ENCODE results near the gene CASKIN1.

DNA sequence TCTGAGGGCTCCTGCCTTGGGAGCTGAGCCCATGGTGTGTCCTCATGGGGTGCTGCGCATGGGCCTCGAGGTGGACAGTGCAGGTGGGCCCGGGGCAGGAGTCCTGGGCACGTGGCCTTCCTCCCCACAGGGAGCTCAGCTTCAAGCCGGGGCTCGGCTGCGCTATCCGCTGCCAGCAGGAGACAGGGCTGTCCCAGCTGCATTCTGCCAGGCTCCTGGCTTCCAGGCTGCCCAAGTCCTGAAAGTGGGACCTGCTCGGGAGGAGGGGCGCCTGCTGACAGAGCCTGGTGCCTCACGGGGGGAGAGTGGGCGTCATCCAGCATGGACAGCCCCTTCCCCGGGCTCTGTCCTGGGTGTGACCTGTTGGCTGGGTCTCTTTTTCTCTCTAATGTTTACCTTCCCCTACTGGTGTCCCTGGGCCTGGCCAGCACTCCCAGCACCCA is 33.7 kb downstream of the CASKIN1 start:
- TF ChIP-seq MEF2A (IDR thresholded peaks at IDR 0.05; ENCODE audit: insufficient read depth, low read depth, low read length) (no peak), EZH2 (IDR thresholded peaks at IDR 0.05; ENCODE audit: borderline replicate concordance, control insufficient read depth, low read depth, low read length) (no peak), POLR2A (IDR thresholded peaks at IDR 0.05; ENCODE audit: low read depth, low read length) (no peak), TARDBP (IDR thresholded peaks at IDR 0.05; ENCODE audit: borderline replicate concordance) (no peak), TBL1XR1 (IDR thresholded peaks at IDR 0.05; ENCODE audit: low read depth, low read length) (no peak), SMC3 (IDR thresholded peaks at IDR 0.05; ENCODE audit: borderline replicate concordance, low read length) (no peak), SIX5 (IDR thresholded peaks at IDR 0.05; ENCODE audit: low read depth, low read length, severe bottlenecking) (no peak), NFYB (IDR thresholded peaks at IDR 0.05; ENCODE audit: insufficient read depth, low read depth, low read length) (no peak), IKZF1 (conservative IDR thresholded peaks at IDR 0.05) (no peak), RAD21 (IDR thresholded peaks at IDR 0.05; ENCODE audit: insufficient read depth, low read depth, low read length) (no peak), CEBPB (IDR thresholded peaks at IDR 0.05; ENCODE audit: borderline replicate concordance in 1 of 2, low read depth in 2 of 2, low read length in 2 of 2) (no peak), NR2C2 (IDR thresholded peaks at IDR 0.05; ENCODE audit: borderline replicate concordance, control insufficient read depth, insufficient read length, low read depth) (no peak)
- TF ChIP-seq, protein P1, sequence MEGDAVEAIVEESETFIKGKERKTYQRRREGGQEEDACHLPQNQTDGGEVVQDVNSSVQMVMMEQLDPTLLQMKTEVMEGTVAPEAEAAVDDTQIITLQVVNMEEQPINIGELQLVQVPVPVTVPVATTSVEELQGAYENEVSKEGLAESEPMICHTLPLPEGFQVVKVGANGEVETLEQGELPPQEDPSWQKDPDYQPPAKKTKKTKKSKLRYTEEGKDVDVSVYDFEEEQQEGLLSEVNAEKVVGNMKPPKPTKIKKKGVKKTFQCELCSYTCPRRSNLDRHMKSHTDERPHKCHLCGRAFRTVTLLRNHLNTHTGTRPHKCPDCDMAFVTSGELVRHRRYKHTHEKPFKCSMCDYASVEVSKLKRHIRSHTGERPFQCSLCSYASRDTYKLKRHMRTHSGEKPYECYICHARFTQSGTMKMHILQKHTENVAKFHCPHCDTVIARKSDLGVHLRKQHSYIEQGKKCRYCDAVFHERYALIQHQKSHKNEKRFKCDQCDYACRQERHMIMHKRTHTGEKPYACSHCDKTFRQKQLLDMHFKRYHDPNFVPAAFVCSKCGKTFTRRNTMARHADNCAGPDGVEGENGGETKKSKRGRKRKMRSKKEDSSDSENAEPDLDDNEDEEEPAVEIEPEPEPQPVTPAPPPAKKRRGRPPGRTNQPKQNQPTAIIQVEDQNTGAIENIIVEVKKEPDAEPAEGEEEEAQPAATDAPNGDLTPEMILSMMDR (IDR thresholded peaks at IDR 0.05 in 2 of 3, conservative IDR thresholded peaks at IDR 0.05 in 1 of 3; ENCODE audit: control insufficient read depth in 2 of 3, extremely low read depth in 1 of 3, insufficient read depth in 1 of 3, low read depth in 3 of 3, low read length in 3 of 3): no peak
- TF ChIP-seq, protein P2, sequence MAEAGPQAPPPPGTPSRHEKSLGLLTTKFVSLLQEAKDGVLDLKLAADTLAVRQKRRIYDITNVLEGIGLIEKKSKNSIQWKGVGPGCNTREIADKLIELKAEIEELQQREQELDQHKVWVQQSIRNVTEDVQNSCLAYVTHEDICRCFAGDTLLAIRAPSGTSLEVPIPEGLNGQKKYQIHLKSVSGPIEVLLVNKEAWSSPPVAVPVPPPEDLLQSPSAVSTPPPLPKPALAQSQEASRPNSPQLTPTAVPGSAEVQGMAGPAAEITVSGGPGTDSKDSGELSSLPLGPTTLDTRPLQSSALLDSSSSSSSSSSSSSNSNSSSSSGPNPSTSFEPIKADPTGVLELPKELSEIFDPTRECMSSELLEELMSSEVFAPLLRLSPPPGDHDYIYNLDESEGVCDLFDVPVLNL (IDR thresholded peaks at IDR 0.05; ENCODE audit: low read depth, low read length): no peak
